ENCODE data around the gene PITX2. TPM values are rescaled to one million over a fixed set of nuclear protein-coding genes. Genes with fewer than 3 reads are reported as not detected.

Gene PITX2
- polyA plus RNA-seq, 1 donor from 2014 or later = not detected

DNA sequence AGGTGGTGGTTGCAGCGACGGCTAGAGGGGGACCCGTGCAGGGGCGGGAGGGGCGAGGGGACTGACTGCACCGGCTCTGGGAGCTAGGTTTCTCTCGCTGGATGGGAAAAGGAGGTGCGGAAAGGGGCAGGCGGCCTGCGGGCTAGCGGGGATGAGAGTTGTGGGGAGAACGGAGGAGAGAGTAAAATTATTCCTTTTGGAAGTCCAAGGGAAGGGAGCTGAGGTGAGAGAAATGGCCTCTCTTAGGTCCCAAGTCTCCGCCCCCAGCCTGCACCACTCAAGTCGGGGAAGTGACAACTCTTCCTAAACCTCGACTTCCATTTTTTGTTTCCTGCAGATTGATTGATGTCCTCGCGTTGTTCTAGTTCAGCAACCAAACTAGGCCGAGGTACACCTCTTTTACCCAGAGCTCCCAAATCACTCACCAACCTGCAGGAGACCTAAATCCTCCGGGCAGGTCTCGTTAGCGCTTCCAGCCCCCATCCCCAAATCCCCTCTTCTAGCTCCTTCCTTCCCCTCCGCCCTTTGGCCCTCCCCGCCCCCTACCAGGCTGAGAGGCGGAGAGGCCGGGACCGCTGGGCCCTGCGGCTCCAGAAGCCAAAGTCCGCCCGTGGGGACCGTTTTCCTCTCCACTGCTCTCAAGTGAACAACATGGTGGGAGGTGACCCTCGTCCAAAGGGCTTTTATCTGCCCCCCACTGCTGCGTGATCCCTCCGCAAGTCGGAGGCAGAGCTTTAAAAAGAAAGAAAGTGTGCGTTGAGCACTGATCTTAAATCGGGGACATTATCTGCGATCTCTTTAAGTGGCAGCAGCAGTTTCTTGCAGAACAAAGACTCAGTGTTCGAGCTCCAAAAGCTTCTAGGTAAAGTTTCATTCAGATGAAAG, 7.3 kb downstream of the PITX2 start:
- peaks cover 100% of the 10 kb centered on the region for H3K27me3 ChIP-seq (ENCODE audit: insufficient read depth, low read depth, low read length)
- no peak overlapping the region for H3K4me3 ChIP-seq (ENCODE audit: low read length)

DNA sequence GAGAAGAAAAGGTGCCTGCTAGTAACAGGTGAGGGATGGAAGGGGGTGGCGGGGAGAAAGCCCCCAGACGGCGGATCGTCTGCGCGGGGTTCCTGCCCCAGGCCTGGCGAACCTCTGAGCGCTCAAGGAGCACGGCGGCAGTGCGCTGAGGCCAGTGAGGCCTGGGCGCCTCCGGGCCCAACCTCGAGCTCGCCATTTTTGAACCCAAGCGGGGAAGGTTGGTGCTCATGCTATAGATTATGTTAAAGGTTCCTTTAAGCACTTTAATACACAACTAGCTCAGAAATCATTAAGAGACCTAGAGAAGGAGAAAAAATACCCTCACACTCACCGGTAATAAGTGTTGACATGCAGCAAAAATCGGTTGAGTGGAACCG, 7.9 kb downstream of the PITX2 start:
- Histone ChIP-seq H3K79me2 (replicated peaks; ENCODE audit: insufficient read depth, low read length) (no peaks in the 10 kb centered on the region), H3K36me3 (ENCODE audit: insufficient read depth, low read length) (no peaks in the 10 kb centered on the region), H3K9me2 (ENCODE audit: insufficient read depth, low read length) (no peaks in the 10 kb centered on the region), H3K4me2 (ENCODE audit: low read length) (no peak overlapping the region), H3K27ac (ENCODE audit: low read length) (no peak overlapping the region), H3K4me3 (ENCODE audit: low read length) (no peak overlapping the region), H4K20me1 (ENCODE audit: insufficient read depth) (no peaks in the 10 kb centered on the region), H3F3A (ENCODE audit: insufficient read depth, low read length, poor library complexity, severe bottlenecking) (no peaks in the 10 kb centered on the region), H3K9ac (ENCODE audit: low read length) (no peak overlapping the region), H3K9me3 (ENCODE audit: low read length) (no peaks in the 10 kb centered on the region), H3K27me3 (ENCODE audit: insufficient read depth, low read depth, low read length) (peaks cover 100% of the 10 kb centered on the region), H2AFZ (ENCODE audit: low read depth, low read length) (no peak overlapping the region)
- TF ChIP-seq RAD21 (conservative IDR thresholded peaks at IDR 0.05) (no peak), CTCF (IDR thresholded peaks at IDR 0.05; ENCODE audit: poor library complexity, severe bottlenecking) (no peak), MXI1 (conservative IDR thresholded peaks at IDR 0.05; ENCODE audit: poor library complexity, severe bottlenecking) (no peak), EZH2 (IDR thresholded peaks at IDR 0.05; ENCODE audit: borderline replicate concordance, insufficient read depth, low read length, poor library complexity, severe bottlenecking) (peak; percentile 50), EP300 (conservative IDR thresholded peaks at IDR 0.05; ENCODE audit: poor library complexity, severe bottlenecking) (no peak)

More for the DNA sequence above, 7.3 kb downstream of the PITX2 start:
- Histone ChIP-seq H3K9ac (ENCODE audit: low read length) (no peak overlapping the region), H3K79me2 (replicated peaks; ENCODE audit: insufficient read depth, low read length) (no peaks in the 10 kb centered on the region), H3K36me3 (ENCODE audit: insufficient read depth, low read length) (no peaks in the 10 kb centered on the region), H4K20me1 (ENCODE audit: insufficient read depth) (no peaks in the 10 kb centered on the region), H3K9me2 (ENCODE audit: insufficient read depth, low read length) (no peaks in the 10 kb centered on the region), H3F3A (ENCODE audit: insufficient read depth, low read length, poor library complexity, severe bottlenecking) (no peaks in the 10 kb centered on the region), H2AFZ (ENCODE audit: low read depth, low read length) (no peak overlapping the region), H3K4me2 (ENCODE audit: low read length) (no peak overlapping the region), H3K9me3 (ENCODE audit: low read length) (no peaks in the 10 kb centered on the region), H3K27ac (ENCODE audit: low read length) (no peak overlapping the region)
- TF ChIP-seq CTCF (IDR thresholded peaks at IDR 0.05; ENCODE audit: poor library complexity, severe bottlenecking) (no peak), MXI1 (conservative IDR thresholded peaks at IDR 0.05; ENCODE audit: poor library complexity, severe bottlenecking) (no peak), EP300 (conservative IDR thresholded peaks at IDR 0.05; ENCODE audit: poor library complexity, severe bottlenecking) (no peak), EZH2 (IDR thresholded peaks at IDR 0.05; ENCODE audit: borderline replicate concordance, insufficient read depth, low read length, poor library complexity, severe bottlenecking) (peak; percentile 73), POLR2AphosphoS5 (IDR thresholded peaks at IDR 0.05) (peak; percentile 30)
- TF ChIP-seq, protein P1, sequence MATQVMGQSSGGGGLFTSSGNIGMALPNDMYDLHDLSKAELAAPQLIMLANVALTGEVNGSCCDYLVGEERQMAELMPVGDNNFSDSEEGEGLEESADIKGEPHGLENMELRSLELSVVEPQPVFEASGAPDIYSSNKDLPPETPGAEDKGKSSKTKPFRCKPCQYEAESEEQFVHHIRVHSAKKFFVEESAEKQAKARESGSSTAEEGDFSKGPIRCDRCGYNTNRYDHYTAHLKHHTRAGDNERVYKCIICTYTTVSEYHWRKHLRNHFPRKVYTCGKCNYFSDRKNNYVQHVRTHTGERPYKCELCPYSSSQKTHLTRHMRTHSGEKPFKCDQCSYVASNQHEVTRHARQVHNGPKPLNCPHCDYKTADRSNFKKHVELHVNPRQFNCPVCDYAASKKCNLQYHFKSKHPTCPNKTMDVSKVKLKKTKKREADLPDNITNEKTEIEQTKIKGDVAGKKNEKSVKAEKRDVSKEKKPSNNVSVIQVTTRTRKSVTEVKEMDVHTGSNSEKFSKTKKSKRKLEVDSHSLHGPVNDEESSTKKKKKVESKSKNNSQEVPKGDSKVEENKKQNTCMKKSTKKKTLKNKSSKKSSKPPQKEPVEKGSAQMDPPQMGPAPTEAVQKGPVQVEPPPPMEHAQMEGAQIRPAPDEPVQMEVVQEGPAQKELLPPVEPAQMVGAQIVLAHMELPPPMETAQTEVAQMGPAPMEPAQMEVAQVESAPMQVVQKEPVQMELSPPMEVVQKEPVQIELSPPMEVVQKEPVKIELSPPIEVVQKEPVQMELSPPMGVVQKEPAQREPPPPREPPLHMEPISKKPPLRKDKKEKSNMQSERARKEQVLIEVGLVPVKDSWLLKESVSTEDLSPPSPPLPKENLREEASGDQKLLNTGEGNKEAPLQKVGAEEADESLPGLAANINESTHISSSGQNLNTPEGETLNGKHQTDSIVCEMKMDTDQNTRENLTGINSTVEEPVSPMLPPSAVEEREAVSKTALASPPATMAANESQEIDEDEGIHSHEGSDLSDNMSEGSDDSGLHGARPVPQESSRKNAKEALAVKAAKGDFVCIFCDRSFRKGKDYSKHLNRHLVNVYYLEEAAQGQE (IDR thresholded peaks at IDR 0.05; ENCODE audit: borderline replicate concordance) = no peak
